ENCODE measurements around the gene HRH3.
A peak's percentile ranks its signal among the peaks of the same experiment; 100 is the strongest.

The HRH3 gene

GRCh38 chr20:62220666-62221568 is 839 bp upstream of the HRH3 start (continued):
- no peak for TF ChIP-seq ZNF37A (tag by site-specific recombination; IDR thresholded peaks at IDR 0.05)
- TF ChIP-seq SP3 (tag by site-specific recombination; IDR thresholded peaks at IDR 0.05), result no peak
- TF ChIP-seq, protein P1, sequence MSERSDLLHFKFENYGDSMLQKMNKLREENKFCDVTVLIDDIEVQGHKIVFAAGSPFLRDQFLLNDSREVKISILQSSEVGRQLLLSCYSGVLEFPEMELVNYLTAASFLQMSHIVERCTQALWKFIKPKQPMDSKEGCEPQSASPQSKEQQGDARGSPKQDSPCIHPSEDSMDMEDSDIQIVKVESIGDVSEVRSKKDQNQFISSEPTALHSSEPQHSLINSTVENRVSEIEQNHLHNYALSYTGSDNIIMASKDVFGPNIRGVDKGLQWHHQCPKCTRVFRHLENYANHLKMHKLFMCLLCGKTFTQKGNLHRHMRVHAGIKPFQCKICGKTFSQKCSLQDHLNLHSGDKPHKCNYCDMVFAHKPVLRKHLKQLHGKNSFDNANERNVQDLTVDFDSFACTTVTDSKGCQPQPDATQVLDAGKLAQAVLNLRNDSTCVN (tag by site-specific recombination; optimal IDR thresholded peaks at IDR 0.05), result peak; percentile 51
- no peak for TF ChIP-seq ZNF791 (tag by site-specific recombination; IDR thresholded peaks at IDR 0.05)
- TF ChIP-seq, protein P2, sequence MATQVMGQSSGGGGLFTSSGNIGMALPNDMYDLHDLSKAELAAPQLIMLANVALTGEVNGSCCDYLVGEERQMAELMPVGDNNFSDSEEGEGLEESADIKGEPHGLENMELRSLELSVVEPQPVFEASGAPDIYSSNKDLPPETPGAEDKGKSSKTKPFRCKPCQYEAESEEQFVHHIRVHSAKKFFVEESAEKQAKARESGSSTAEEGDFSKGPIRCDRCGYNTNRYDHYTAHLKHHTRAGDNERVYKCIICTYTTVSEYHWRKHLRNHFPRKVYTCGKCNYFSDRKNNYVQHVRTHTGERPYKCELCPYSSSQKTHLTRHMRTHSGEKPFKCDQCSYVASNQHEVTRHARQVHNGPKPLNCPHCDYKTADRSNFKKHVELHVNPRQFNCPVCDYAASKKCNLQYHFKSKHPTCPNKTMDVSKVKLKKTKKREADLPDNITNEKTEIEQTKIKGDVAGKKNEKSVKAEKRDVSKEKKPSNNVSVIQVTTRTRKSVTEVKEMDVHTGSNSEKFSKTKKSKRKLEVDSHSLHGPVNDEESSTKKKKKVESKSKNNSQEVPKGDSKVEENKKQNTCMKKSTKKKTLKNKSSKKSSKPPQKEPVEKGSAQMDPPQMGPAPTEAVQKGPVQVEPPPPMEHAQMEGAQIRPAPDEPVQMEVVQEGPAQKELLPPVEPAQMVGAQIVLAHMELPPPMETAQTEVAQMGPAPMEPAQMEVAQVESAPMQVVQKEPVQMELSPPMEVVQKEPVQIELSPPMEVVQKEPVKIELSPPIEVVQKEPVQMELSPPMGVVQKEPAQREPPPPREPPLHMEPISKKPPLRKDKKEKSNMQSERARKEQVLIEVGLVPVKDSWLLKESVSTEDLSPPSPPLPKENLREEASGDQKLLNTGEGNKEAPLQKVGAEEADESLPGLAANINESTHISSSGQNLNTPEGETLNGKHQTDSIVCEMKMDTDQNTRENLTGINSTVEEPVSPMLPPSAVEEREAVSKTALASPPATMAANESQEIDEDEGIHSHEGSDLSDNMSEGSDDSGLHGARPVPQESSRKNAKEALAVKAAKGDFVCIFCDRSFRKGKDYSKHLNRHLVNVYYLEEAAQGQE (tag by site-specific recombination; IDR thresholded peaks at IDR 0.05), result peak; percentile 10; the same call in 1 of the 2 replicates
- TF ChIP-seq HOXD13 (CRISPR knock-in tag; IDR thresholded peaks at IDR 0.05; ENCODE audit: borderline replicate concordance), result no peak
- TF ChIP-seq ZNF501 (tag by site-specific recombination; IDR thresholded peaks at IDR 0.05), result no peak
- no peak for TF ChIP-seq KLF16 (tag by site-specific recombination; IDR thresholded peaks at IDR 0.05)
- TF ChIP-seq ZIC2 (tag by site-specific recombination; IDR thresholded peaks at IDR 0.05), result no peak

DNA sequence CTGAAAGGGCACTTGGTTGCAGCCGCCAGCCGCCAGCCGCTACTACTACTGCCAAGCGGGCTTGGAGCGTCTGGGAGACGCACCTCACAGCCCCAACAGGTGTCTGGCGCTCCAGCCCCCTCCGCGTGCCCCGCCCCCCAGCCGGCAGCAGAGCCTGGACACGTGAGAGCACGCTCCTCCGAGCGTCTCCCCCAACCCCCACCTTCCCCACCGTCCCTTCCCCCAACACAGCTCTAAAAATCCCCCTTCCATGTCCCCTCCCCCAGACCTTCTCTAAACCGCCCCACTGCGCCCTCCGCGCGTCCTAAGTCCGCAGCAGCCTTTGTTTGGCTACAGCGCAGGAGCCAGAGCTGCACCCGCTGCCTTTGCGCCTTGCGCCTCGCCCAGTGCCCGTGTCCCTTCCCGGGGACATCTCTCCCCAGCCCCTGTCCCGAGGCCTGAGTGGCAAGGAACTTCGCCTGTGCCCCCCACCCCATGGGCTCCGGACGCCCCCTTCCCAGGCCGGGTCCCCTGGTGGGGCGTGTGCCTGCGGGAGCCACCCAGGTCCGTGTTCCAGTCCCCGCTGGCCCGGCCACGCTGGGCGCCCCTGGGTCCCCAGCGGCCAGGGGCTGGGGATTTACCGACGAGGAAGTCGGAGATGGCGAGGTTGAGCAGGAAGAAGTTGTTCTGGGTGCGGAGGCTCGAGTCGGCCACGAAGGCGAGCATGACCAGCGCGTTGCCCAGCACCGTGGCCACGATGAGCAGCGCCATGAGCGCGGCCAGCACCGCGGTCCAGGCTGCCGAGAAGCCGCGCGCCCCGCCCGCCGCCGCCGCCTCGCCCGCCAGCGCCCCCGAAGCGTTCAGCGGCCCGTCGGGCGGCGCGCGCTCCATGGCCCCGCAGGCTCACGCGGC is 732 bp downstream of the HRH3 start:
- CTCF ChIA-PET, result interaction anchor here (0.6 kb wide), 1 partner anchor 164 kb away, joined by 3 read pairs; no protein-coding TSS in a partner anchor
- POLR2A ChIA-PET, result no interaction called here
- Histone ChIP-seq H3K4me1 (ENCODE audit: control insufficient read depth, insufficient read depth, low read length) (peaks cover 2% of the 10 kb centered on the region; the same call in 1 of the 2 replicates), H3K4me3 (ENCODE audit: low read depth, low read length) (no peak overlapping the region), H3K27ac (ENCODE audit: extremely low read depth, low read depth, low read length) (no peak overlapping the region), H3K36me3 (ENCODE audit: control insufficient read depth in 2 of 2, insufficient read depth in 1 of 2, low read length in 2 of 2) (no peaks in the 10 kb centered on the region), H3K9me3 (ENCODE audit: control insufficient read depth, insufficient read depth, low read depth, low read length) (no peaks in the 10 kb centered on the region)
- peak; percentile 35; the same call in 1 of the 2 replicates for TF ChIP-seq ZBTB20 (tag by site-specific recombination; IDR thresholded peaks at IDR 0.05)
- peak; percentile 42 for TF ChIP-seq ZIC2 (tag by site-specific recombination; IDR thresholded peaks at IDR 0.05)
- peak; percentile 98 for TF ChIP-seq SCRT2 (tag by site-specific recombination; IDR thresholded peaks at IDR 0.05)
- no peak for TF ChIP-seq ZNF707 (tag by site-specific recombination; IDR thresholded peaks at IDR 0.05)
- TF ChIP-seq, protein P1 (tag by site-specific recombination; optimal IDR thresholded peaks at IDR 0.05), result peak; percentile 79
- TF ChIP-seq ZBTB7A (tag by site-specific recombination; IDR thresholded peaks at IDR 0.05; ENCODE audit: low read depth), result no peak
- TF ChIP-seq ZBTB8A (tag by site-specific recombination; IDR thresholded peaks at IDR 0.05), result peak; percentile 71
- no peak for TF ChIP-seq FEZF1 (tag by site-specific recombination; IDR thresholded peaks at IDR 0.05)
- peak; percentile 65; the same call in 1 of the 2 replicates for TF ChIP-seq SCRT1 (tag by site-specific recombination; IDR thresholded peaks at IDR 0.05; ENCODE audit: borderline replicate concordance)
- no peak for TF ChIP-seq ZNF341 (tag by site-specific recombination; IDR thresholded peaks at IDR 0.05; ENCODE audit: low read depth)
- TF ChIP-seq ZNF701 (tag by site-specific recombination; IDR thresholded peaks at IDR 0.05), result no peak
- TF ChIP-seq, protein P3, sequence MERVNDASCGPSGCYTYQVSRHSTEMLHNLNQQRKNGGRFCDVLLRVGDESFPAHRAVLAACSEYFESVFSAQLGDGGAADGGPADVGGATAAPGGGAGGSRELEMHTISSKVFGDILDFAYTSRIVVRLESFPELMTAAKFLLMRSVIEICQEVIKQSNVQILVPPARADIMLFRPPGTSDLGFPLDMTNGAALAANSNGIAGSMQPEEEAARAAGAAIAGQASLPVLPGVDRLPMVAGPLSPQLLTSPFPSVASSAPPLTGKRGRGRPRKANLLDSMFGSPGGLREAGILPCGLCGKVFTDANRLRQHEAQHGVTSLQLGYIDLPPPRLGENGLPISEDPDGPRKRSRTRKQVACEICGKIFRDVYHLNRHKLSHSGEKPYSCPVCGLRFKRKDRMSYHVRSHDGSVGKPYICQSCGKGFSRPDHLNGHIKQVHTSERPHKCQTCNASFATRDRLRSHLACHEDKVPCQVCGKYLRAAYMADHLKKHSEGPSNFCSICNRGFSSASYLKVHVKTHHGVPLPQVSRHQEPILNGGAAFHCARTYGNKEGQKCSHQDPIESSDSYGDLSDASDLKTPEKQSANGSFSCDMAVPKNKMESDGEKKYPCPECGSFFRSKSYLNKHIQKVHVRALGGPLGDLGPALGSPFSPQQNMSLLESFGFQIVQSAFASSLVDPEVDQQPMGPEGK (tag by site-specific recombination; IDR thresholded peaks at IDR 0.05), result 0 out of 2 replicates have a peak, but pooled peaks have one; percentile 36
- TF ChIP-seq KLF9 (tag by site-specific recombination; IDR thresholded peaks at IDR 0.05; ENCODE audit: low read depth), result peak; percentile 30; the same call in 1 of the 2 replicates
- 0 out of 2 replicates have a peak, but pooled peaks have one; percentile 44 for TF ChIP-seq KLF16 (tag by site-specific recombination; IDR thresholded peaks at IDR 0.05)
- TF ChIP-seq ZNF777 (tag by site-specific recombination; IDR thresholded peaks at IDR 0.05; ENCODE audit: borderline replicate concordance), result peak; percentile 61; the same call in 1 of the 2 replicates
- TF ChIP-seq SP3 (tag by site-specific recombination; IDR thresholded peaks at IDR 0.05), result peak; percentile 16; the same call in 1 of the 2 replicates
- peak; percentile 53 for TF ChIP-seq ZBTB10 (tag by site-specific recombination; IDR thresholded peaks at IDR 0.05)

Data from HEK293 (cell line).